ENCODE data around the gene GALNT18.

The GALNT18 gene

GRCh38 chr11:11435635-11436034 is 186.2 kb downstream of the GALNT18 start:
- Histone ChIP-seq H3K36me3 (replicated peaks; ENCODE audit: insufficient read depth, low read length) (no peaks in the 10 kb centered on the region), H3K4me1 (ENCODE audit: low read length) (no peaks in the 10 kb centered on the region), H3K4me2 (ENCODE audit: low read depth, low read length) (no peak overlapping the region), H3K27ac (ENCODE audit: low read length) (no peak overlapping the region), H3K9me3 (replicated peaks; ENCODE audit: insufficient read depth, low read length) (no peaks in the 10 kb centered on the region), H3K9ac (ENCODE audit: low read length) (no peak overlapping the region), H4K20me1 (ENCODE audit: insufficient read depth, low read length) (no peaks in the 10 kb centered on the region), H3K79me2 (ENCODE audit: low read length) (no peaks in the 10 kb centered on the region), H3K4me3 (ENCODE audit: low read length) (no peak overlapping the region), H3K27me3 (replicated peaks; ENCODE audit: insufficient read depth, low read length) (no peaks in the 10 kb centered on the region), H2AFZ (ENCODE audit: low read length) (no peak overlapping the region), H3K9me2 (replicated peaks; ENCODE audit: insufficient read depth, low read length) (no peaks in the 10 kb centered on the region), H3F3A (ENCODE audit: insufficient read depth, low read length) (no peaks in the 10 kb centered on the region)
- DNase-seq: no peak
- TF ChIP-seq EZH2 (optimal IDR thresholded peaks at IDR 0.05; ENCODE audit: low read depth, low read length) (no peak), CTCF (IDR thresholded peaks at IDR 0.05; ENCODE audit: low read length) (no peak), EZH2phosphoT487 (IDR thresholded peaks at IDR 0.05; ENCODE audit: low read length) (no peak)

GRCh38 chr11:11433960-11434359 is 187.8 kb downstream of the GALNT18 start:
- H3K9ac ChIP-seq (ENCODE audit: low read length): no peak overlapping the region
- H4K20me1 ChIP-seq (ENCODE audit: insufficient read depth, low read length): no peaks in the 10 kb centered on the region
- no peak for DNase-seq
- no peaks in the 10 kb centered on the region for H3K9me3 ChIP-seq (replicated peaks; ENCODE audit: insufficient read depth, low read length)
- H3K4me3 ChIP-seq (ENCODE audit: low read length): no peak overlapping the region
- H3K27ac ChIP-seq (ENCODE audit: low read length): no peak overlapping the region
- no peaks in the 10 kb centered on the region for H3K4me1 ChIP-seq (ENCODE audit: low read length)
- TF ChIP-seq CTCF (IDR thresholded peaks at IDR 0.05; ENCODE audit: low read length) (no peak), EZH2phosphoT487 (IDR thresholded peaks at IDR 0.05; ENCODE audit: low read length) (no peak), EZH2 (optimal IDR thresholded peaks at IDR 0.05; ENCODE audit: low read depth, low read length) (no peak)
- no peak overlapping the region for H3K4me2 ChIP-seq (ENCODE audit: low read depth, low read length)
- H3F3A ChIP-seq (ENCODE audit: insufficient read depth, low read length): no peaks in the 10 kb centered on the region
- H3K36me3 ChIP-seq (replicated peaks; ENCODE audit: insufficient read depth, low read length): no peaks in the 10 kb centered on the region
- no peaks in the 10 kb centered on the region for H3K27me3 ChIP-seq (replicated peaks; ENCODE audit: insufficient read depth, low read length)
- no peak overlapping the region for H2AFZ ChIP-seq (ENCODE audit: low read length)
- H3K79me2 ChIP-seq (ENCODE audit: low read length): no peaks in the 10 kb centered on the region
- no peaks in the 10 kb centered on the region for H3K9me2 ChIP-seq (replicated peaks; ENCODE audit: insufficient read depth, low read length)

- Histone ChIP-seq H3F3A (ENCODE audit: insufficient read depth, low read length) (no peaks in the 10 kb centered on the region), H2AFZ (ENCODE audit: low read length) (no peak overlapping the region), H3K4me2 (ENCODE audit: low read depth, low read length) (no peak overlapping the region), H3K36me3 (replicated peaks; ENCODE audit: insufficient read depth, low read length) (no peaks in the 10 kb centered on the region), H3K27ac (ENCODE audit: low read length) (no peak overlapping the region), H3K79me2 (ENCODE audit: low read length) (no peaks in the 10 kb centered on the region), H3K9me3 (replicated peaks; ENCODE audit: insufficient read depth, low read length) (no peaks in the 10 kb centered on the region), H3K4me1 (ENCODE audit: low read length) (no peaks in the 10 kb centered on the region), H3K9ac (ENCODE audit: low read length) (no peak overlapping the region), H4K20me1 (ENCODE audit: insufficient read depth, low read length) (no peaks in the 10 kb centered on the region), H3K27me3 (replicated peaks; ENCODE audit: insufficient read depth, low read length) (no peaks in the 10 kb centered on the region), H3K9me2 (replicated peaks; ENCODE audit: insufficient read depth, low read length) (no peaks in the 10 kb centered on the region), H3K4me3 (ENCODE audit: low read length) (no peak overlapping the region)
- no peak for DNase-seq
- no peak for TF ChIP-seq EZH2phosphoT487 (IDR thresholded peaks at IDR 0.05; ENCODE audit: low read length)
- TF ChIP-seq CTCF (IDR thresholded peaks at IDR 0.05; ENCODE audit: low read length): no peak
- no peak for TF ChIP-seq EZH2 (optimal IDR thresholded peaks at IDR 0.05; ENCODE audit: low read depth, low read length)
These were observed 189.0 kb downstream of the GALNT18 start for GRCh38 chr11:11432621-11433319.
